CD14-positive monocyte (primary cell): Measurements from ENCODE around the gene NAA60. TPM values are rescaled to one million over a fixed set of nuclear protein-coding genes. Genes with fewer than 3 reads are reported as not detected.
A peak's percentile ranks its signal among the peaks of the same experiment; 100 is the strongest.

Experiments used
- DNase-seq, 3 donors: peaks; one replicate each; pipeline ENCODE4 v3.0.0-alpha.2; 2011 to 2022
- H2AFZ ChIP-seq: 2 replicates; pipeline ENCODE4 v1.6.0; 2012; ENCODE audit warnings: mild to moderate bottlenecking, low read depth, low read length, inconsistent platforms; ENCODE audit not compliant: insufficient read depth, poor library complexity, severe bottlenecking
- H3K27ac ChIP-seq, 2 donors: 1 replicate in 1 of 2; 2 replicates in 1 of 2; pipeline ENCODE4 v1.5.1; 2012 to 2013; ENCODE audit warnings: low read length in 2 of 2, control low read depth in 1 of 2, inconsistent platforms in 1 of 2, low read depth in 1 of 2, mild to moderate bottlenecking in 1 of 2
- H3K27me3 ChIP-seq, 2 donors: one replicate each; pipeline versions ENCODE4 v1.6.0 to v1.6.1; 2011 to 2013; ENCODE audit warnings: low read length in 2 of 2; ENCODE audit not compliant: control insufficient read depth in 2 of 2, insufficient read depth in 2 of 2
- H3K36me3 ChIP-seq, 2 donors: replicated peaks in 1 of 2; 1 replicate in 1 of 2; 2 replicates in 1 of 2; pipeline versions ENCODE4 v1.5.1 to v1.6.1; 2012 to 2013; ENCODE audit warnings: low read length in 2 of 2, control low read depth in 1 of 2, inconsistent platforms in 1 of 2, mild to moderate bottlenecking in 1 of 2; ENCODE audit not compliant: insufficient read depth in 2 of 2, control insufficient read depth in 1 of 2
- H3K4me1 ChIP-seq, 2 donors: 1 replicate in 1 of 2; 2 replicates in 1 of 2; pipeline versions ENCODE4 v1.5.1 to v1.6.1; 2012 to 2013; ENCODE audit warnings: low read length in 2 of 2, control low read depth in 1 of 2, inconsistent platforms in 1 of 2, mild to moderate bottlenecking in 1 of 2, moderate library complexity in 1 of 2; ENCODE audit not compliant: insufficient read depth in 2 of 2, control insufficient read depth in 1 of 2
- H3K4me2 ChIP-seq: replicated peaks from 2 replicates; pipeline ENCODE3; 2012; ENCODE audit warnings: low read length, moderate library complexity, mild to moderate bottlenecking; ENCODE audit not compliant: poor library complexity, severe bottlenecking; ENCODE audit errors: extremely low read depth
- H3K4me3 ChIP-seq, 3 experiments: fragments of 200-600 bp in 1 of 3; sonication (generic) in 1 of 3; replicated peaks in 1 of 3; 1 replicate in 2 of 3; 2 replicates in 1 of 3; pipeline ENCODE4 v1.5.1; 2011 to 2013; ENCODE audit warnings: low read length in 3 of 3, mild to moderate bottlenecking in 3 of 3, control low read depth in 2 of 3, low read depth in 2 of 3, inconsistent platforms in 1 of 3, moderate library complexity in 1 of 3
- H3K79me2 ChIP-seq: 2 replicates; pipeline ENCODE4 v1.6.0; 2012; ENCODE audit warnings: mild to moderate bottlenecking, control low read depth, inconsistent platforms, low read length, moderate library complexity; ENCODE audit not compliant: insufficient read depth
- H3K9ac ChIP-seq: 2 replicates; pipeline ENCODE4 v1.6.0; 2017; ENCODE audit warnings: low read length, mild to moderate bottlenecking; ENCODE audit not compliant: insufficient read depth, poor library complexity, severe bottlenecking
- H3K9me3 ChIP-seq, 2 donors: replicated peaks in 1 of 2; 1 replicate in 1 of 2; 2 replicates in 1 of 2; pipeline versions ENCODE4 v1.5.1 to v1.6.1; 2012 to 2013; ENCODE audit warnings: low read length in 2 of 2, control low read depth in 1 of 2; ENCODE audit not compliant: control insufficient read depth in 1 of 2, insufficient read depth in 1 of 2
- H4K20me1 ChIP-seq: 2 replicates; pipeline ENCODE4 v1.6.0; 2012; ENCODE audit warnings: mild to moderate bottlenecking, low read length, control low read depth, moderate library complexity; ENCODE audit not compliant: insufficient read depth
- H3K27ac Mint-ChIP-seq, 7 donors: one replicate each; pipeline ENCODE4 v1.8.0; 2020; ENCODE audit warnings: mild to moderate bottlenecking in 7 of 7, mixed read lengths in 7 of 7, moderate library complexity in 6 of 7, inconsistent platforms in 2 of 7
- H3K27me3 Mint-ChIP-seq, 3 donors: one replicate each; pipeline ENCODE4 v1.8.0; 2021 to 2022; ENCODE audit warnings: low read depth in 3 of 3, mild to moderate bottlenecking in 3 of 3, mixed read lengths in 3 of 3, moderate library complexity in 3 of 3, inconsistent platforms in 1 of 3
- H3K36me3 Mint-ChIP-seq, 2 donors: one replicate each; pipeline ENCODE4 v1.8.0; 2020; ENCODE audit warnings: mixed read lengths in 2 of 2, inconsistent platforms in 1 of 2, mild to moderate bottlenecking in 1 of 2
- H3K4me1 Mint-ChIP-seq: one replicate; pipeline ENCODE4 v1.8.0; 2020; ENCODE audit warnings: mild to moderate bottlenecking, mixed read lengths
- H3K4me3 Mint-ChIP-seq, 2 donors: one replicate each; pipeline ENCODE4 v1.8.0; 2020; ENCODE audit warnings: mild to moderate bottlenecking in 2 of 2, mixed read lengths in 2 of 2, moderate library complexity in 1 of 2
- H3K9me3 Mint-ChIP-seq, 7 donors: one replicate each; pipeline ENCODE4 v1.8.0; 2020 to 2022; ENCODE audit warnings: mixed read lengths in 7 of 7, mild to moderate bottlenecking in 6 of 7, moderate library complexity in 6 of 7, inconsistent platforms in 2 of 7
- WGBS: methylation state at CpG from one replicate; pipeline ENCODE4 v1.1.5; 2013; ENCODE audit warnings: missing lambda C conversion rate; ENCODE audit not compliant: insufficient coverage; 5-methylcytosine and 5-hydroxymethylcytosine counted together
- intact Hi-C, 2 donors: fragments of 100-400 bp; cut with micrococcal nuclease; formaldehyde crosslinking; loops; one replicate each; pipeline versions ENCODE4 v1.15.0 to v1.15.1; 2023
- polyA plus RNA-seq, 3 donors: library from polyadenylated mRNA; depleted of rRNA in 1 of 3; unstranded in 2 of 3; stranded (reverse) in 1 of 3; fragments of 300-500 nt in 2 of 3; fragments of >200 nt in 1 of 3; fragmentation: Illumina TruSeq in 2 of 3; gene quantifications; 1 replicate in 2 of 3; 2 replicates in 1 of 3; pipeline ENCODE4 v1.2.3, GENCODE V29; 2012 to 2021
- TF ChIP-seq, protein P1 (sequence below): fragments of 200-600 bp; IDR thresholded peaks from one replicate; pipeline ENCODE4 v1.8.0; 2022; ENCODE audit warnings: antibody characterized with exemption, mild to moderate bottlenecking

Gene NAA60
- polyA plus RNA-seq, 3 donors, result 19.5 to 48.8 (median 29.7) TPM

DNA sequence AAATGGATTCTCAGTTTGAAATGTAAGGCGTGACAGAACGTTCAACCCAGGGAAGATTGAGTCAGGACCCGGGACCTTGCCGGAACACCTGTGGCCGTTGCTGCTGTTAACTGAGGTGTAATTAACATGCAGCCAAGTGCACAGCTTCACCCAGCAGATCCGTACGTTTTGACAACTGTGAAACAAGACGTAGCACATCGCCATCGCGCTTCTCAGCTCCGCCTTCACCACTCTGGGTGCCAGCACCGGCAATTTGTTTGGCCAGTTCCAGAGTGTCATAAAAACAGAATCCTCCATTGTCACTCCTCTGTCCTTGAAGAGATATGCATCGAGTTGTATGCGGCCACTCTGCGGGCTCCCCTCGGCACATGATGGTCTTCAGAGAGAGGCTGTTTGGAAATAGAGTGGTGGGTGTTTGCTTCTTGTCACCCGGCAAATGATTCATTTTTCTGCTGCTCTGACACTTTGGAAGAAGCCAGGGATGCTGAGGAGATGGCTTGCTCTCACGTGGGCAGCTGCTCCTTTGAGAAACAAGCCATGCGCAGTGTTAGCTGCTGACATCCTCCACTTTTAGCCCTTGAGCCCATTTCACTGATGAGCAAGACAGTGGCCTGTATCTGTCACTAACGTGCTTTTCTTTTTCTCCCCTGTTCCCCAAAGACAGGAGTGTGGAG is 22.6 kb downstream of the NAA60 start:
- WGBS, result 97% methylated on average over 20 of the region's 21 CpGs
- H3K9me3 ChIP-seq, result no peaks in the 10 kb centered on the region
- H3K36me3 ChIP-seq, result peaks cover 20 to 38% of the 10 kb centered on the region in 2 donors
- no peak overlapping the region for H3K27ac ChIP-seq
- H3K4me3 ChIP-seq, result no peak overlapping the region
- H3K4me1 ChIP-seq, result peaks cover 7 to 8% of the 10 kb centered on the region in 2 donors
- TF ChIP-seq, protein P1, sequence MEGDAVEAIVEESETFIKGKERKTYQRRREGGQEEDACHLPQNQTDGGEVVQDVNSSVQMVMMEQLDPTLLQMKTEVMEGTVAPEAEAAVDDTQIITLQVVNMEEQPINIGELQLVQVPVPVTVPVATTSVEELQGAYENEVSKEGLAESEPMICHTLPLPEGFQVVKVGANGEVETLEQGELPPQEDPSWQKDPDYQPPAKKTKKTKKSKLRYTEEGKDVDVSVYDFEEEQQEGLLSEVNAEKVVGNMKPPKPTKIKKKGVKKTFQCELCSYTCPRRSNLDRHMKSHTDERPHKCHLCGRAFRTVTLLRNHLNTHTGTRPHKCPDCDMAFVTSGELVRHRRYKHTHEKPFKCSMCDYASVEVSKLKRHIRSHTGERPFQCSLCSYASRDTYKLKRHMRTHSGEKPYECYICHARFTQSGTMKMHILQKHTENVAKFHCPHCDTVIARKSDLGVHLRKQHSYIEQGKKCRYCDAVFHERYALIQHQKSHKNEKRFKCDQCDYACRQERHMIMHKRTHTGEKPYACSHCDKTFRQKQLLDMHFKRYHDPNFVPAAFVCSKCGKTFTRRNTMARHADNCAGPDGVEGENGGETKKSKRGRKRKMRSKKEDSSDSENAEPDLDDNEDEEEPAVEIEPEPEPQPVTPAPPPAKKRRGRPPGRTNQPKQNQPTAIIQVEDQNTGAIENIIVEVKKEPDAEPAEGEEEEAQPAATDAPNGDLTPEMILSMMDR, result no peak
- H3K27me3 Mint-ChIP-seq, result no peaks in the 10 kb centered on the region
- intact Hi-C loops, result no loop called here
- H3K4me1 Mint-ChIP-seq, result peaks cover 34% of the 10 kb centered on the region
- H4K20me1 ChIP-seq, result peaks cover 100% of the 10 kb centered on the region
- no peak overlapping the region for H3K4me2 ChIP-seq
- peaks cover 27 to 44% of the 10 kb centered on the region in 2 donors for H3K36me3 Mint-ChIP-seq
- no peak overlapping the region for H3K9ac ChIP-seq
- no peak overlapping the region for H2AFZ ChIP-seq
- H3K4me3 Mint-ChIP-seq, result no peak overlapping the region
- H3K27me3 ChIP-seq, result no peaks in the 10 kb centered on the region
- peak overlapping the region in 1 of 7 donors; percentile 54 for H3K27ac Mint-ChIP-seq
- H3K9me3 Mint-ChIP-seq, result no peaks in the 10 kb centered on the region
- H3K79me2 ChIP-seq, result peaks cover 100% of the 10 kb centered on the region
- DNase-seq, result no peak

- 98% methylated on average over 8 of the region's 8 CpGs for WGBS
- H3K27ac Mint-ChIP-seq, result peak overlapping the region in 5 of 7 donors; percentile 4 to 54 (median 43)
Measured at GRCh38 chr16:3467182-3467581, 23.7 kb downstream of the NAA60 start.

More at GRCh38 chr16:3467182-3467581, 23.7 kb downstream of the NAA60 start:
- H3K27me3 ChIP-seq, result no peaks in the 10 kb centered on the region
- no peaks in the 10 kb centered on the region for H3K9me3 ChIP-seq
- peaks cover 100% of the 10 kb centered on the region for H3K79me2 ChIP-seq
- no peak overlapping the region for H3K9ac ChIP-seq
- Mint-ChIP-seq H3K36me3 (peaks cover 27 to 46% of the 10 kb centered on the region in 2 donors), H3K4me3 (no peak overlapping the region), H3K4me1 (peaks cover 26% of the 10 kb centered on the region), H3K27me3 (no peaks in the 10 kb centered on the region), H3K9me3 (peaks cover 0 to 1% (median 0%) of the 10 kb centered on the region in 7 donors)
- TF ChIP-seq, protein P1, result no peak
- DNase-seq, result no peak
- H3K4me3 ChIP-seq, result no peak overlapping the region
- H3K36me3 ChIP-seq, result peaks cover 23 to 46% of the 10 kb centered on the region in 2 donors
- intact Hi-C loops, result no loop called here
- H3K4me2 ChIP-seq, result no peak overlapping the region
- no peak overlapping the region for H2AFZ ChIP-seq
- peaks cover 100% of the 10 kb centered on the region for H4K20me1 ChIP-seq
- H3K27ac ChIP-seq, result no peak overlapping the region
- H3K4me1 ChIP-seq, result peaks cover 0 to 3% of the 10 kb centered on the region in 2 donors
